OCI-LY7 (cell line): Measurements from ENCODE around the gene RIN3. TPM values are rescaled to one million over a fixed set of nuclear protein-coding genes. Genes with fewer than 3 reads are reported as not detected.

ENCODE experiments used
- BruUV-seq: library from RNA; stranded (reverse); fragments of 400-500 nt; replicated peaks from 2 replicates; lab custom pipeline; 2021; lab: Mats Ljungman, UMichigan
- CTCF ChIA-PET: fragments of 300-600 bp; sonication (Branson Sonifier 250); formaldehyde crosslinking; loops from one replicate; lab custom pipeline; 2022; ENCODE audit warnings: antibody characterized with exemption; ENCODE audit not compliant: unreplicated experiment; lab: Charles Lee
- POLR2A ChIA-PET: fragments of 300-600 bp; sonication (Branson Sonifier 250); formaldehyde crosslinking; loops from one replicate; lab custom pipeline; 2022; ENCODE audit warnings: antibody characterized with exemption; lab: Charles Lee
- DNase-seq: peaks from one replicate; pipeline ENCODE4 v3.0.0-alpha.2; 2015; ENCODE audit warnings: low spot score
- H2AFZ ChIP-seq: fragments of 200-600 bp; sonication (generic), shearing (Covaris generic); 2 replicates; pipeline ENCODE4 v1.6.1; 2014; ENCODE audit warnings: mild to moderate bottlenecking, antibody characterized with exemption, low read length, moderate library complexity
- H3K27ac ChIP-seq: fragments of 200-600 bp; sonication (generic); 2 replicates; pipeline ENCODE4 v1.5.1; 2014; ENCODE audit warnings: mixed run types, low read depth, mild to moderate bottlenecking, moderate library complexity, low read length, inconsistent platforms; ENCODE audit not compliant: poor library complexity, severe bottlenecking
- H3K36me3 ChIP-seq: fragments of 200-600 bp; sonication (generic); 2 replicates; pipeline ENCODE4 v1.6.1; 2014; ENCODE audit warnings: mild to moderate bottlenecking, antibody characterized with exemption, low read length, moderate library complexity, mixed read lengths; ENCODE audit not compliant: insufficient read depth
- H3K4me1 ChIP-seq: fragments of 200-600 bp; sonication (generic); 2 replicates; pipeline ENCODE4 v1.5.1; 2014; ENCODE audit warnings: mild to moderate bottlenecking, low read length; ENCODE audit not compliant: insufficient read depth, poor library complexity, severe bottlenecking
- H3K4me2 ChIP-seq: fragments of 200-600 bp; sonication (generic); 2 replicates; pipeline ENCODE4 v1.6.1; 2014; ENCODE audit warnings: mild to moderate bottlenecking, low read length
- H3K4me3 ChIP-seq: fragments of 200-600 bp; sonication (generic); 2 replicates; pipeline ENCODE4 v1.5.1; 2014; ENCODE audit warnings: mild to moderate bottlenecking, low read depth, low read length; ENCODE audit not compliant: poor library complexity, severe bottlenecking
- H3K79me2 ChIP-seq: fragments of 200-600 bp; sonication (generic); 2 replicates; pipeline ENCODE4 v1.6.1; 2016; ENCODE audit warnings: low read depth, mild to moderate bottlenecking, low read length, moderate library complexity, mixed read lengths; ENCODE audit not compliant: insufficient read depth
- H3K9me2 ChIP-seq: fragments of 200-600 bp; sonication (generic); 2 replicates; pipeline ENCODE4 v1.6.1; 2016; ENCODE audit warnings: mild to moderate bottlenecking, low read length, mixed read lengths; ENCODE audit not compliant: insufficient read depth
- H3K9me3 ChIP-seq: fragments of 200-600 bp; sonication (generic); 2 replicates; pipeline ENCODE4 v1.6.1; 2014; ENCODE audit warnings: mild to moderate bottlenecking, mixed run types, low read length, mixed read lengths
- H4K20me1 ChIP-seq: fragments of 200-600 bp; sonication (generic); 2 replicates; pipeline ENCODE4 v1.6.1; 2014; ENCODE audit warnings: mild to moderate bottlenecking, antibody characterized with exemption, low read length, moderate library complexity, mixed read lengths; ENCODE audit not compliant: insufficient read depth
- CTCF ChIP-seq: fragments of 200-600 bp; sonication (generic); conservative IDR thresholded peaks from 2 replicates; pipeline ENCODE4 v1.5.1; 2014; ENCODE audit warnings: mild to moderate bottlenecking, antibody characterized with exemption, low read length, moderate library complexity, mixed read lengths
- EZH2phosphoT487 ChIP-seq: fragments of 200-600 bp; sonication (generic); IDR thresholded peaks from 2 replicates; pipeline ENCODE4 v1.6.1; 2018; ENCODE audit warnings: low read depth, borderline replicate concordance, mild to moderate bottlenecking, mixed run types, antibody characterized with exemption, low read length, moderate library complexity, mixed read lengths
- intact Hi-C: fragments of 100-400 bp; cut with micrococcal nuclease; formaldehyde crosslinking; loops from one replicate; pipeline ENCODE4 v1.10.0; 2022; ENCODE audit not compliant: unreplicated experiment
- total RNA-seq, 2 experiments: library from RNA; depleted of rRNA in 1 of 2; stranded (reverse); fragments of >200 nt in 1 of 2; shearing (Covaris generic) in 1 of 2; gene quantifications; 2 replicates each; pipeline ENCODE4 v1.2.3, GENCODE V29; 2014 to 2022

Gene RIN3
- total RNA-seq, 2 experiments from 2014 or later, result not detected

GRCh38 chr14:92575748-92576303, 62.2 kb downstream of the RIN3 start:
- H3K4me1 ChIP-seq, result no peaks in the 10 kb centered on the region
- ChIA-PET CTCF (no interaction called here), POLR2A (no interaction called here)
- H3K9me3 ChIP-seq, result no peaks in the 10 kb centered on the region
- H3K9me2 ChIP-seq, result no peaks in the 10 kb centered on the region
- H3K36me3 ChIP-seq, result no peaks in the 10 kb centered on the region
- BruUV-seq, result no TSS peak
- H3K79me2 ChIP-seq, result no peaks in the 10 kb centered on the region
- H3K4me2 ChIP-seq, result no peak overlapping the region
- no peaks in the 10 kb centered on the region for H4K20me1 ChIP-seq
- no peak for TF ChIP-seq CTCF
- no peak for TF ChIP-seq EZH2phosphoT487
- no peak overlapping the region for H2AFZ ChIP-seq
- intact Hi-C loops, result no loop called here
- DNase-seq, result no peak
- H3K4me3 ChIP-seq, result no peak overlapping the region
- no peak overlapping the region for H3K27ac ChIP-seq

DNA sequence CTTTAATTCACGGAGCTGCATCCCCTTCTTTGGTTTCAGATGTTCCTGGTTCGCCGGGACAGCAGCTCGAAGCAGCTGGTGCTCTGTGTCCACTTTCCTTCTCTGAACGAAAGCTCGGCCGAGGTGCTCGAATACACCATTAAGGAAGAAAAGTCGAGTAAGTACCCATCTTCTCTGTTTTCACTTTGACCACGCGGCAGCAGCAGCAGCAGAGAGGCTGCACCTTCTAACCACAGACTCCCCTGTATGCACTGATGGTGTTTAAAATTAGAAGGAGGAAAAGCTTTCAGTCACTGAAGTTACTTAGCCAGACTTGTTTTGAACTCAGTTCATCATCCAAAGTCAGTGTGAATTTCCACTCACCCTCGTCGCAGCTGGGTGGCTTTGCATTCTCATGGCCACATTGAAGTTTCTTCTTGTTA, 63.8 kb downstream of the RIN3 start:
- Histone ChIP-seq H3K4me3 (no peak overlapping the region), H3K4me1 (no peaks in the 10 kb centered on the region), H3K9me2 (no peaks in the 10 kb centered on the region), H3K27ac (no peak overlapping the region), H3K79me2 (no peaks in the 10 kb centered on the region), H3K36me3 (no peaks in the 10 kb centered on the region), H3K9me3 (no peaks in the 10 kb centered on the region), H2AFZ (no peak overlapping the region), H4K20me1 (no peaks in the 10 kb centered on the region), H3K4me2 (peak overlapping the region; percentile 25)
- CTCF ChIA-PET, result interaction anchor here (0.9 kb wide), 1 partner anchor 177 kb away, joined by 3 read pairs; no protein-coding TSS in a partner anchor
- BruUV-seq, result no TSS peak
- no peak for DNase-seq
- TF ChIP-seq EZH2phosphoT487 (no peak), CTCF (no peak)
- POLR2A ChIA-PET, result interaction anchor here (0.6 to 1.0 kb wide), 3 partner anchors 13 to 483 kb away, joined by 3 to 5 read pairs (median 3); no protein-coding TSS in a partner anchor
- intact Hi-C loops, result no loop called here

DNA sequence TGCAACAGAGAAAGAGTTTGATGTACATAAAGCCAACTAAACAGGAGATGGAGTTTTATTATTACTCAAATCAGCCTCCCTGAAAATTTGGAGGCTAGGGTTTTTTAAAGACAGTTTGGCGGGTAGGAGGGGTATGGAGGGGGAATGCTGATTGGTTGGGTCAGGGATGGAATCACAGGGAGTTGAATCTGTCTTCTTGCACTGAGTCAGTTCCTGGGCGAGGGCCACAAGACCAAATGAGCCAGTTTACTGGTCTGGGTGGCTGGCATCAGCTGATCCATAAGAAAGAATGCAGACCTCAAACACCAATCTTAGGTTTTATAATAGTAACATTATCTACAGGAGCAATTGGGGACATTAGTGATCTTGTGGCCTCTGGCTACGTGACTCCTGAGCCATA, 64.9 kb downstream of the RIN3 start:
- Histone ChIP-seq H4K20me1 (no peaks in the 10 kb centered on the region), H3K79me2 (no peaks in the 10 kb centered on the region), H3K4me3 (no peak overlapping the region), H3K36me3 (no peaks in the 10 kb centered on the region), H3K9me3 (no peaks in the 10 kb centered on the region), H2AFZ (no peak overlapping the region), H3K4me2 (no peak overlapping the region), H3K27ac (no peak overlapping the region), H3K9me2 (no peaks in the 10 kb centered on the region), H3K4me1 (no peaks in the 10 kb centered on the region)
- ChIA-PET POLR2A (no interaction called here), CTCF (interaction anchor here (0.5 kb wide), 1 partner anchor 100 kb away, joined by 8 read pairs; no protein-coding TSS in a partner anchor)
- intact Hi-C loops, result no loop called here
- DNase-seq, result no peak
- TF ChIP-seq CTCF (no peak), EZH2phosphoT487 (no peak)
- BruUV-seq, result no TSS peak
